Stimulated activated CD4-positive, alpha-beta T cell treated with anti-CD3 and anti-CD28 coated beads, Interleukin-1b, Interleukin-23, amount 100 ng/mL, for 24 hours (primary cell): ENCODE results near the gene ARHGDIA.

Experiments used
- DNase-seq, 4 experiments: peaks; one replicate each; pipeline ENCODE4 v3.0.0-alpha.2; 2020; ENCODE audit warnings: low read depth in 4 of 4, low spot score in 1 of 4

Gene ARHGDIA

DNA sequence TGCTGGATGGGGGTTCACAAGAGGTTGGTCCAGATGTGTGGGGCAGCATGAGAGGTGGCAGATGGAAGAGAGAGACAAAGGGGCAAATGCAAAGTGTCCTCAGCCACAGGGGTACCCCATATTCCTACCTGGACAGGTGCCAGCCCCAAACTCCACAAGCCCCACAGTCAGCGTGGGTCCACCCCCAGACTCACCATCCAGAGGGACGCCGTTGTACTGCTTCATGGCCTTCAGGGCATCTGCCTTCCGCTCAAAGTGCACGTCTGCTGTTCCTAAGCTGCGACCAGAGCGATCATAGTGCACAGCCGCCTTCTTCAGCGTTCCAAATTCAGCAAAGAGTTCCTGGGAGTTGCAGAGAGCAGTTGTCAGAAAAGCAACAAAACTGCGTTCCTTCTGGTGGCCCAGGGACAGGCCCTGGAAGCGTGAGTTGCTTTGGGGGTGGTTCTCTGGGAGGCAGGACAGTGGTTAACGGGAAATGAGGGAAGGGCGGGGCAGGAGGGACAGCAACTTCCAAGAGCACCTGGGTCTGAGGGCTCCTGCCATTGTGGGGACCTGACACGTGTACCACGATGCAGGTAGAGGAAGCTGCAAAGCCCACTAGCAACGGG lies 18.0 kb upstream of the ARHGDIA start:
- no peak for DNase-seq

DNA sequence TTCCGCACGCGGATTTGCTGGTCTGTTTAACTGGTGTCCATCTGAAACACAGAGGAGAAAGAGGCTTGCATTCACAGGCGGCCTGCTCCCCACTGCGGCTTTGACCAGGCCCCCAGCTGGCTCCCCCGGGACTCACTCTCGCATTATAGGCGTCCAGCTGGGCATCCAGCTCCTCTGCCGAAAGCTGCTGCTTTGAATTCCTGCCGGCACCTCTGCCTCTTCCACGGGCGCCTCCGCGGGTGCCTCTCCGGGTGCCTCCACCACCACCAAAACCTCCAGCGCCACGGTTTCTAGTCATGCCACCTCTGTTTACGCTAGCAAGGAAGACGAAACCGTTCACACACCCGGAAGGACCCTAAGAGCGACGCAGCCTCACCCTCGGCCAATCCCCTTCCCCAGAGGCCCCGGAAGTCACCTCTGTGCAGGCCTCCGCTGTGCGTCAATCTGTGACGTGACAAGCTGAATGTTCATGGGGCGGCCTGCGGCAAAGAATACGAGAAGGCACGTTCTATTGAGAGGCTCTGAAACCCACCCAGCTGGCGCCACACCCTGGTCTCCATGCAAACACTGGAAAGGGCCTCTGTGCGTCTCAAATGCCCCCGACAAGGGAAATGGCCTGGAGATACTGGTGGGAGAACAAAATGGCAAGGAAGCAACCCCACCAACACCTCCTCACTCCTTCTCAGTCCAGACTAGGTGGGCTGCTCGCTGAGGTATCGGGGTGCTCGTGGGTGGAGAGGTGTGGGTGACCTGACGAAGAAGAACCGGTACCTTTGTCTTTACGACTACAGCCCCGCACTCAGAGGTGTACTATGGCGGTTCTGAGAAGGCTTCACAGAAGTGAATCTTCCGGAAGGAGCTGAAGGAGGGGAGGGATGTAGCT lies 17.2 kb upstream of the ARHGDIA start:
- no peak for DNase-seq

- no peak for DNase-seq
Measured at GRCh38 chr17:81885869-81886548, 14.9 kb upstream of the ARHGDIA start.

DNA sequence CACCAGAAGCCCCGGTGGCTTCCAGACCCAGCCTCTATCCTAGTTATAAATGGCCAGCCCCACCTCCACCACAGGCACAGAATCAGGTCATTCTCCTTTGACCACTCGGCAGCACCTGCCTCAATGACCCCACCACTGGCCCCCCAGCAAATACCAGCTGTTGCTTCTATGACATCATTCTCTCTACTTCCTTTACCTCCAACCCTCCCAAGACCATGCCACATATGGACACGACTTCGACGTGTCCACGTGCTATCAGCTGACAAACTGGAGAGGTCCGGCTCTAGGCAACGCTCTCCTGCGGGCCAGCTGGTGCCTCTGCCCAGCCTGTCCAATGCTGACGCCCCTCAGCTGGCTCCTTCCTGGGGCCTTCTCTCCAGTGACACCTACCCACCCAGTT lies 14.3 kb upstream of the ARHGDIA start:
- DNase-seq = no peak

GRCh38 chr17:81884968-81885367 lies 13.8 kb upstream of the ARHGDIA start:
- no peak for DNase-seq

- DNase-seq = no peak
Measured at GRCh38 chr17:81884520-81884919, 13.4 kb upstream of the ARHGDIA start.

DNA sequence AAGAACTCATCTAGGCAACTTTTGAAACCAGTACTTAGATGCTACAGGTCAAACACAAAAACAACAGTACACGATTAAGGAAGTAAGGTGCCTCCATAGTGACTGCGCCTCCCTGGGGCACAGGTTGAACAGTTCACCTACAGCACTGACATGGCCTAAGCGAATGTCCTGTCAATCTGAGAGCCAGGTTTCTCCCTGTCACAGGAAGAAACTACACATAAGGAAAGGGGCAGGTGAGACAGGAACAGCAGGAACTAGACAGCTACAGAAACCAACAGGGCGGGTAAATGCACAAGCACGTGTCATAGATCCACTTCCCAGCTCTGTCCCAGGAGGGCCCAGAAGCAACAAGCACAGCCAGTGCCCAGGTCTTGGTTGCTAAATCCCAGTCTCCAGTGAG lies 8.0 kb upstream of the ARHGDIA start:
- DNase-seq = no peak

- DNase-seq = no peak
Measured at GRCh38 chr17:81878294-81878693, 7.2 kb upstream of the ARHGDIA start.

DNA sequence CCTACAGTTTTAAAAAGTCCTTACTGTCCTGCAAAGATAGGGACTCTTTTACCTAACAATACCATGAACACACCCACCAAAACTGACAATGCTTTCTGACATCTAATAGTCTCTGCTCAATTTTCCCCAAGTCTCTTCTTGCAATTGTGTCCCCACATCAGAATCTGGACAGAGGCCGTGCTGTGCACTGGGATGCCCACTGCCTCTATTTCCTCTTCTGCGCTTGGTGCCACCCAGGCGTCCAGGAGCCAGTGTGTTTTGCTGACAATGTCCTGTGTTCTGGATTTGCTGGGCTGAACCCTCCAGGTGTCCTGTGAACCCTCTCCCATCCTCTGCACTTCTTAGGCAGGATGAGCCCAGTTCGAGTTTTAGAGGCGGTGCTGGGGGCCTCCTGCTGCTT lies 6.4 kb upstream of the ARHGDIA start:
- DNase-seq = no peak

DNA sequence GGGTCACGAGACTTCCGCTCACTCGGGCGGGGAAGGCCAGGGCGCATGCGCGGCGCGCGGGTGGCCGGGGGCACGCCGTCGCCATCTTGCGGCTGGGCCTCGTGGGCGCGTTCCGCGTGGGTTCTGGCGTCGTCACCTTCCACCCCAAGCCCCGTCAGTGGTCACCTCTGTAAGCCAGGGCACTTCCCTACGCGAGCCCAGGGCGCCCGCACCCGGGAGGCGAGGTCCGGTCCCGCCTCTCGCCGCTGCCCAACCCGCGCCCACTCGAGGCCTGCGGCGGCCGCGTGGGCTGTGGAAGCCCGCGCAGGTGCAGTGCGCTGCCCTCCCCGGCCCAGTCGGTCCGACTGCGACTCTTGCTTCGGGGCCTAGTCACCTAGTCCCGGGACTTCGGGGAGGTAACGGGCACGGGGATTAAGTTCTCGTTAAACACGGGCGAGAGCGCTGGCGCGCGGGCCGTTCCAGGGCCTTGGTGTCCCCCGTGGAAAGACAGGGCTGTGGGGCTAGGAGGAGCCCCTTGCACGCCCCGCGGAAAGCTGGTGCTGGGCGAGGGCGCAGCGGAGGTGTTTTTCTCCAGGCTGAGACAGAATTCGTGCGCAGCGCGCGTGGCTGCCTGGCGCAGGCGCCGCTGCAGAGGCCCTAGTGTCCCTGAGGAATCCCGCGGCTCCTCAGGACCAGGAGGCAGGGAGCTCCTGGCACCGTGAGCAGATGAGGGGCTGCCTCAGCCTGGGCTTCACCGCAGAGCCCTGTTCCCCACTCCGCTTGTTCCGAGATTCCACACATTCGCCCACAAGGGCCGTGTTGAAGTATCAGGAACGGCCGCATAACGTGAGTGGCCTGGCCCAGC lies 472 bp upstream of the ARHGDIA start:
- DNase-seq = peak in 3 of 4 experiments; percentile 87 to 94 (median 94)

GRCh38 chr17:81870131-81870980 lies 781 bp downstream of the ARHGDIA start:
- no peak for DNase-seq

- DNase-seq = no peak
Measured at GRCh38 chr17:81869221-81870130, 1.7 kb downstream of the ARHGDIA start.

DNA sequence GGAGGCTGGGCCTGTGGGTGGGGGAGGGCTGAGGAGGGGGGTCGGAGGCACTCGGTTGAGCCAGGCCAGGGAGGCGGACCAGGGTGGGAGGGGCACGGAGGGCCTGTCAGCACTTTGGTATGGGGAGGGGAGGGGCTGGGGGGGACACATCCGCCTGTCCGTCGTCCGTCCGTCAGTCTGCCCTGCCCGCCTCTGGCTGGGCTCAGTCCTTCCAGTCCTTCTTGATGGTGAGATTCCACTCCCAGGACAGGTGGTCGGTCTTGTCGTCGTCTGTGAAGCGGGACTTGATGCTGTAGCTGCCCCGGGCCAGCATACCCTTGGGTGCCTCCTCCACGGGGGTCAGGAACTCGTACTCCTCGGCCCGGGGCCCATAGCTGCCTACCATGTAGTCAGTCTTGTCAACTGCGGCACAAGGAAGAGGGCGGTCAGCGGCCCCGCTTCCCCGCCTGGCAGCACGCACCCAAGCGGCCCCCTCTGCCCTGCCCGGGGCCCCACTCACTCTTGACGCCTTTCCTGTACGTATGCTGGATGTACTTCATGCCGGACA lies 2.4 kb downstream of the ARHGDIA start:
- no peak for DNase-seq

GRCh38 chr17:81867991-81868673 lies 3.0 kb downstream of the ARHGDIA start:
- DNase-seq = no peak

DNA sequence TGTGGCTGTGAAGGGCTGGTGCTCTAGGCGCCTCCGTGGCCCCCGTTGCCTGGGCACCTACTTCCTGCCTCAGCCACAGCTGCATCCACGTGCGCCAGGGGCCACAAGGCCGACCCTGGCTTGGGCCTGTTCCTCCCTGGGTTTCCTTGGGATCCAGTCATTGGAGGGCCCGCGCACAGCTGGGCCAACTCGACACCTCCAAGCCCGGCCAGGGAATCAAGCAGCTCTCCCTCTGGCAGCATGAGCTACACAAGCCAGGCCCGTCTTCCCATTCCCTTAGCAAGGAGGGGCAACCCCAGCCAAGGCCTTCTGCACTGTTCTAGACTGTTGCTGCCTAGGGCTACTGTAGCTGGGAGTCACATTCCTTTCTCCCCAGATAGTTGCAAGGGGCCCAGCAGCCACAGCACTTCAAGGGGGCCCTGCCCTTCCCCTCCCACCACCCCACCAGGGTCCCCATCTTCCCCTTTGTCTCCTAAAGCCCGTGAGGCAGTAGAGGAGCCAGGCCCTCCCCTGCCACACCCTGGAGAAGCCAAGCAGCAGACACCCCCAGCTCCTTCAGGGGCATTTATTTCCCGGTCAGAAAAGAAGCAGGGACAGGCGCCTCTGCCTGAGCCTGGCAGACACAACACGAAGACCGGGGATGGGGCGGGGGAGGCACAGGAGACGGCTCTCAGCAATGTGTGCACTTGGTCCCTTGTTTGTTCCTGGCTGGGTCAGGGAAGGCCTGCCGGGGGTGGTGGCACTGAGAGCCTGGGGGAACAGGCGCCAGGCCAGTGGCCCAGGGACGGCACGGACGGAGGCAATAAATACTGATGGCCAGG lies 3.8 kb downstream of the ARHGDIA start:
- no peak for DNase-seq

GRCh38 chr17:81866440-81867169 lies 4.5 kb downstream of the ARHGDIA start:
- no peak for DNase-seq
